Mammary epithelial cell (primary cell): ENCODE measurements around the gene TXNRD2.

ENCODE experiments used
- EZH2 ChIP-seq: IDR thresholded peaks from 2 replicates; pipeline ENCODE4 v1.6.1; 2012; ENCODE audit warnings: low read length, inconsistent platforms, borderline replicate concordance
- TF ChIP-seq, protein P1 (sequence below), 2 donors: IDR thresholded peaks in 1 of 2; conservative IDR thresholded peaks in 1 of 2; 2 replicates each; pipeline ENCODE4 v1.5.1; 2011 to 2012; ENCODE audit warnings: inconsistent platforms in 2 of 2, low read length in 2 of 2, mild to moderate bottlenecking in 2 of 2, control low read depth in 1 of 2, low read depth in 1 of 2; ENCODE audit not compliant: insufficient read depth in 1 of 2; ENCODE audit errors: extremely low read depth in 1 of 2

DNA sequence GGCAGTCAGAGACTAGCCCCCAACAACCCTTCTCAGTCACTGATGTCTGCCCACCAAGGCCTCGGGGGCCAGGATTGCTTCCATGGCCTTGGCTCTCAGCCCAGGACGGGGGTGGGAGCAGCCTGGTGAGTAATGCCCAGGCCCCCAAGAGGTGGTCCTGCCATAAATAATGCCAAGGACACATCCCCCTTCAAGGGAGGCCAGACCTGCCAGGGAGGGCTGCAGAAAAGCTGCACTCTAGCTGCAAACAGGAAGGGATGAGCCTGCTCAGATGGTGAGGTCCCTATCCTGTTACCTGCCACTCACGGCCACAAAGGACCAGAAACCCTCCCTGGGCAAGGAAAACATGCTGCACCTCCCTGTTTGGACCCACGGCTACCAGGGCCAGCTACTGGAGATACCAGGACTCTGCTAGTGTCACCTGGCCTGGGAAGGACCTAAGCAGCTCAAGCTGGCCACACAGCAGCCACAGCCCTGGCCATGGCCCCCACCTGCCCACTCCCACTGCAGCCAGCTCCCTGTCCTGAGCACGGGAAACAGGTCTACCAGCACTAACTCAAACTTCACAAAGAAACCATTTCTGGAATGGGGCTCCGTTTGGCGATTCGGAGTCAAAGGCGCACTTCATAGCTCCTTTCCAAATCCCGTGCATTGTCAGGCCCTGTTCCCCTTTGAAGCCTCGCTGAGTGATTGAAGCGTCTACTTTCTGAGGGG is 99.1 kb downstream of the TXNRD2 start:
- TF ChIP-seq, protein P1, sequence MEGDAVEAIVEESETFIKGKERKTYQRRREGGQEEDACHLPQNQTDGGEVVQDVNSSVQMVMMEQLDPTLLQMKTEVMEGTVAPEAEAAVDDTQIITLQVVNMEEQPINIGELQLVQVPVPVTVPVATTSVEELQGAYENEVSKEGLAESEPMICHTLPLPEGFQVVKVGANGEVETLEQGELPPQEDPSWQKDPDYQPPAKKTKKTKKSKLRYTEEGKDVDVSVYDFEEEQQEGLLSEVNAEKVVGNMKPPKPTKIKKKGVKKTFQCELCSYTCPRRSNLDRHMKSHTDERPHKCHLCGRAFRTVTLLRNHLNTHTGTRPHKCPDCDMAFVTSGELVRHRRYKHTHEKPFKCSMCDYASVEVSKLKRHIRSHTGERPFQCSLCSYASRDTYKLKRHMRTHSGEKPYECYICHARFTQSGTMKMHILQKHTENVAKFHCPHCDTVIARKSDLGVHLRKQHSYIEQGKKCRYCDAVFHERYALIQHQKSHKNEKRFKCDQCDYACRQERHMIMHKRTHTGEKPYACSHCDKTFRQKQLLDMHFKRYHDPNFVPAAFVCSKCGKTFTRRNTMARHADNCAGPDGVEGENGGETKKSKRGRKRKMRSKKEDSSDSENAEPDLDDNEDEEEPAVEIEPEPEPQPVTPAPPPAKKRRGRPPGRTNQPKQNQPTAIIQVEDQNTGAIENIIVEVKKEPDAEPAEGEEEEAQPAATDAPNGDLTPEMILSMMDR (conservative IDR thresholded peaks at IDR 0.05 in 1 of 2, IDR thresholded peaks at IDR 0.05 in 1 of 2; ENCODE audit: extremely low read depth in 1 of 2, insufficient read depth in 1 of 2, low read depth in 1 of 2, low read length in 2 of 2), result no peak
- no peak for TF ChIP-seq EZH2
